HCT116 (cell line): ENCODE measurements around the gene VPS35L. TPM values are rescaled to one million over a fixed set of nuclear protein-coding genes. Genes with fewer than 3 reads are reported as not detected.

ENCODE experiments used
- ATAC-seq: fragments of 200-7000 bp; cut with Tn5 transposase; 2 replicates; pipeline ENCODE4 v1.9.1; 2020; ENCODE audit warnings: mild to moderate bottlenecking, moderate library complexity
- BruUV-seq: library from RNA; stranded (reverse); fragments of 400-500 nt; replicated peaks from 2 replicates; lab custom pipeline; 2021; lab: Mats Ljungman, UMichigan
- CTCF ChIA-PET: fragments of 300-600 bp; sonication (Branson Sonifier 250); formaldehyde crosslinking; loops from one replicate; lab custom pipeline; 2021; ENCODE audit warnings: antibody characterized with exemption; lab: Charles Lee
- POLR2A ChIA-PET: fragments of 300-600, 350-600 bp; sonication (Branson Sonifier 250); formaldehyde crosslinking; loops from one replicate; lab custom pipeline; 2021; ENCODE audit warnings: antibody characterized with exemption; lab: Charles Lee
- RAD21 ChIA-PET, 2 experiments: fragments of 300-600 bp; sonication (Branson Sonifier 250); formaldehyde crosslinking; loops; one replicate each; lab custom pipeline; 2023; ENCODE audit warnings: low total read pairs in 2 of 2; ENCODE audit not compliant: uncharacterized antibody in 2 of 2, unreplicated experiment in 2 of 2, low non-redundant PET in 1 of 2; lab: Charles Lee
- DNase-seq: peaks from one replicate; pipeline ENCODE4 v3.0.0-alpha.2; 2010; ENCODE audit warnings: low read depth, low spot score
- H2AFZ ChIP-seq: fragments of 200-600 bp; shearing (Covaris generic), sonication (generic); 2 replicates; pipeline ENCODE4 v1.6.1; 2017; ENCODE audit warnings: low read depth, mixed run types, mixed read lengths, antibody characterized with exemption, low read length; ENCODE audit not compliant: poor library complexity, severe bottlenecking
- H3K27ac ChIP-seq: 2 replicates; pipeline ENCODE4 v1.5.1; 2012; ENCODE audit warnings: low read depth, low read length
- H3K27me3 ChIP-seq: fragments of 200-600 bp; sonication (generic); 2 replicates; pipeline ENCODE4 v1.6.1; 2016; ENCODE audit warnings: mixed run types, low read length, mixed read lengths; ENCODE audit not compliant: insufficient read depth
- H3K36me3 ChIP-seq, 2 experiments: fragments of 200-500 bp in 1 of 2; fragments of 200-600 bp in 1 of 2; sonication (Bioruptor generic) in 1 of 2; sonication (generic) in 1 of 2; 2 replicates each; pipeline versions ENCODE4 v1.5.1 to v1.6.1; 2014 to 2016; ENCODE audit warnings: low read length in 2 of 2, inconsistent platforms in 1 of 2, mixed read lengths in 1 of 2, mixed run types in 1 of 2; ENCODE audit not compliant: insufficient read depth in 2 of 2, control insufficient read depth in 1 of 2
- H3K4me1 ChIP-seq, 2 experiments: fragments of 200-600 bp in 1 of 2; sonication (generic) in 1 of 2; 2 replicates each; pipeline versions ENCODE4 v1.5.1 to v1.6.1; 2012 to 2017; ENCODE audit warnings: low read length in 2 of 2, inconsistent platforms in 1 of 2, mild to moderate bottlenecking in 1 of 2, mixed read lengths in 1 of 2, mixed run types in 1 of 2, moderate library complexity in 1 of 2; ENCODE audit not compliant: insufficient read depth in 2 of 2, control insufficient read depth in 1 of 2
- H3K4me2 ChIP-seq: fragments of 200-600 bp; sonication (generic); 2 replicates; pipeline ENCODE4 v1.6.1; 2017; ENCODE audit warnings: mixed run types, low read length, mixed read lengths
- H3K4me3 ChIP-seq, 2 experiments: fragments of 200-600 bp in 1 of 2; sonication (generic) in 1 of 2; replicated peaks in 1 of 2; 2 replicates each; pipeline ENCODE4 v1.5.1; 2011 to 2016; ENCODE audit warnings: low read length in 2 of 2, control low read depth in 1 of 2, low read depth in 1 of 2, mild to moderate bottlenecking in 1 of 2, mixed read lengths in 1 of 2, mixed run types in 1 of 2
- H3K79me2 ChIP-seq: fragments of 200-600 bp; sonication (generic); 2 replicates; pipeline ENCODE4 v1.6.1; 2017; ENCODE audit warnings: mild to moderate bottlenecking, mixed run types, low read length, moderate library complexity, mixed read lengths; ENCODE audit not compliant: insufficient read depth
- H3K9ac ChIP-seq: fragments of 200-600 bp; sonication (generic); 2 replicates; pipeline ENCODE4 v1.6.1; 2016; ENCODE audit warnings: low read length, mixed read lengths
- H3K9me2 ChIP-seq: fragments of 200-600 bp; sonication (generic), shearing (Covaris generic); 2 replicates; pipeline ENCODE4 v1.6.1; 2017; ENCODE audit warnings: mixed run types, mild to moderate bottlenecking, moderate library complexity; ENCODE audit not compliant: insufficient read depth
- H3K9me3 ChIP-seq, 2 experiments: fragments of 200-500 bp in 1 of 2; fragments of 200-600 bp in 1 of 2; sonication (Bioruptor generic) in 1 of 2; sonication (generic) in 1 of 2; 2 replicates each; pipeline ENCODE4 v1.6.1; 2014 to 2017; ENCODE audit warnings: low read length in 2 of 2, mixed read lengths in 2 of 2, inconsistent platforms in 1 of 2, low read depth in 1 of 2, mild to moderate bottlenecking in 1 of 2, mixed run types in 1 of 2, moderate library complexity in 1 of 2; ENCODE audit not compliant: control insufficient read depth in 1 of 2, insufficient read depth in 1 of 2
- H4K20me1 ChIP-seq: fragments of 200-600 bp; sonication (generic), shearing (Covaris generic); 2 replicates; pipeline ENCODE4 v1.6.1; 2017; ENCODE audit warnings: mixed run types, mild to moderate bottlenecking, moderate library complexity; ENCODE audit not compliant: insufficient read depth
- CBX3 ChIP-seq: IDR thresholded peaks from 2 replicates; pipeline ENCODE4 v1.6.1; 2012; ENCODE audit warnings: low read depth
- EGR1 ChIP-seq: IDR thresholded peaks from 2 replicates; pipeline ENCODE4 v1.6.1; 2012; ENCODE audit warnings: low read depth
- EZH2phosphoT487 ChIP-seq: fragments of 200-600 bp; IDR thresholded peaks from 2 replicates; pipeline ENCODE4 v1.6.1; 2018; ENCODE audit warnings: antibody characterized with exemption, borderline replicate concordance
- POLR2A ChIP-seq: IDR thresholded peaks from 2 replicates; pipeline ENCODE4 v1.7.0; 2011; ENCODE audit warnings: borderline replicate concordance; ENCODE audit not compliant: insufficient read depth, insufficient read length; ENCODE audit errors: extremely low read depth
- SP1 ChIP-seq: IDR thresholded peaks from 2 replicates; pipeline ENCODE4 v1.6.1; 2012; ENCODE audit warnings: low read depth
- YY1 ChIP-seq: IDR thresholded peaks from 2 replicates; pipeline ENCODE4 v1.6.1; 2011; ENCODE audit warnings: low read length, low read depth, moderate library complexity, mild to moderate bottlenecking; ENCODE audit not compliant: insufficient replicate concordance; ENCODE audit errors: extremely low read depth
- ZNF274 ChIP-seq: fragments of 200-500 bp; sonication (Bioruptor generic); IDR thresholded peaks from 2 replicates; pipeline ENCODE4 v1.6.1; 2014; ENCODE audit warnings: mild to moderate bottlenecking, low read depth, low read length, inconsistent platforms
- intact Hi-C: fragments of 100-400 bp; cut with micrococcal nuclease; formaldehyde crosslinking; loops from 2 replicates; pipeline ENCODE4 v1.10.0; 2022
- total RNA-seq: library from RNA; stranded (reverse); gene quantifications from one replicate; pipeline ENCODE4 v1.2.1, GENCODE V29; 2021; ENCODE audit not compliant: unreplicated experiment
- TF ChIP-seq, protein P1 (sequence below): IDR thresholded peaks from 2 replicates; pipeline ENCODE4 v1.6.1; 2011; ENCODE audit warnings: mild to moderate bottlenecking, low read length, moderate library complexity; ENCODE audit not compliant: insufficient replicate concordance; ENCODE audit errors: extremely low read depth

The VPS35L gene
- total RNA-seq, 1 experiment from 2014 or later: 21.4 TPM

DNA sequence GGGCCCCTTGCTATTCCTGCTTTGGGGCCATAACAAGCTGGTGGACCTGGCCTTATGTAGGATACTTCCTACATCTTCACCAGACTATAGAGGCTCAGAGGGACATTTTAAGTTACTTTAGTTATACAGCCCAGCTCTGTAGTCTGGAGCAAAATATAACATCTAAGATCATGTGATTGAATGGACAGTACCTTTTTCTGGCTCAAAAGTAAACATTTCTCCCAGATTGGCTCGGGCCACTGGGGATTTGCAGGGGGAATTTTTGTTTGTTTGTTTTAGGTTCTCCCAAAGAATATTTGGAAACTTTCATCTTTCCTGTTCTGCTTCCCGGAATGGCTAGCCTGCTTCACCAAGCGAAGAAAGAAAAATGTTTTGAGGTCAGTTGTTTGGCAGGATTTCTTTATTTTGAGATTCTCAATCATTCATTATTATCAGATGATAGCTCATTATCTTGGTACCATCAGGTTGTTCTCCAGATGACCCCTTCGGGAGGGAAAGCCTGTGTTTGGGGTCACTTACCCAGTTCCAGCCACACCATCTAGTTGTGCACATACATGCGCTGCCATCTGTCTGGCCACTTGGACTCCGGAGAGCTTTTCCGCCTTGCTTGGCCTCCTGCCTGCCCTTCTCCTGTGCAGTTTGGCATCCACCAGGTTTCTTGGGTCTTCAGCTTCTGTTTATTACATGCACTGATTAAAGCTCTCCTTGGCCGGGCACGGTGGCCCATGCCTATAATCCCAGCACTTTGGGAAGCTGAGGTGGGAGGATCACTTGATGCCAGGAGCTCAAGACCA, 179.8 kb downstream of the VPS35L start:
- intact Hi-C loops: no loop called here
- Histone ChIP-seq H3K27ac (no peak overlapping the region), H3K27me3 (no peaks in the 10 kb centered on the region), H2AFZ (no peak overlapping the region), H3K4me3 (no peak overlapping the region), H3K4me2 (no peak overlapping the region), H3K9me3 (no peaks in the 10 kb centered on the region), H3K79me2 (no peaks in the 10 kb centered on the region), H3K9me2 (no peaks in the 10 kb centered on the region), H3K9ac (no peak overlapping the region), H4K20me1 (no peaks in the 10 kb centered on the region), H3K4me1 (no peaks in the 10 kb centered on the region), H3K36me3 (peaks cover 0 to 6% of the 10 kb centered on the region in 2 experiments; a peak in 1 of 4 replicates)
- BruUV-seq: no TSS peak
- ChIA-PET POLR2A (no interaction called here), CTCF (no interaction called here), RAD21 (no interaction called here)
- no peak for ATAC-seq
- no peak for DNase-seq
- TF ChIP-seq SP1 (no peak), EGR1 (no peak), EZH2phosphoT487 (no peak), YY1 (no peak), POLR2A (no peak)

DNA sequence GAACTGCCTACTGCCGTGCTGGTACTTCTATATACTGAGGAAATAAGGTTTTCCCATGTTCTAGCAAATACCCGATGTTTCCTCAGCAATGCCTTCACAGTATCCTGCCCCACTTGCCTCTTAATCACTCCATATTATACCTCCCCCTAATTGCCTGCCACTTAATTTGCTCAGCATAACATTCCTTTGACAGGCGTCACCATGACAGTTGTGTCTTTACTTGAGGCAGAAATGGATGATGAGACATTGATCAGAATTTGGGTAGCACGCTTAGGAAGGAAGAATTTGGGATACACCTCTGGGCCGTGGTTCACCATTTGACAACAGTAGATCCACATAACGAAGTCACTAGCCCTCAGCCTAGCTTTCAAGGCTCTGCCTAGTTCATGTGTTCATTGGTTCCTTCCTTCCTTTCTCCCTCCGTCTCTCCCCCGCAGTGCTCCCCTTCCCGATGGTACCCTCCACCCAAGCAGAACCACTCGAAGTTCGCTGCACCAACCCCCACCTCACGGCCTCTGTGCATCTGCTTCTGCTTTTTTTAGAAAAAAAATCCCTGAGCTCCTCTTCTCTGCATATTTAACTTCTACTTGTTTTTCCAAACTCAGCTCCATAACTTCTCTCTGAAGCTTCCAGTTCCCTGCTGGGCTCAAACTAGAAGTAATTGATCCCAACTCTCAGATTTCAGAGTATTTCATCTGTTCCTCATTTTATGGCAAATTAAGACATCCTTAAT, 182.0 kb downstream of the VPS35L start:
- ChIA-PET POLR2A (no interaction called here), RAD21 (no interaction called here), CTCF (no interaction called here)
- intact Hi-C loops: no loop called here
- Histone ChIP-seq H3K4me3 (no peak overlapping the region), H3K27ac (no peak overlapping the region), H3K4me1 (no peaks in the 10 kb centered on the region), H3K27me3 (no peaks in the 10 kb centered on the region), H3K9me2 (no peaks in the 10 kb centered on the region), H3K4me2 (no peak overlapping the region), H4K20me1 (no peaks in the 10 kb centered on the region), H3K9me3 (no peaks in the 10 kb centered on the region), H3K9ac (no peak overlapping the region), H2AFZ (no peak overlapping the region), H3K79me2 (no peaks in the 10 kb centered on the region), H3K36me3 (peaks cover 0 to 6% of the 10 kb centered on the region in 2 experiments; a peak in 1 of 4 replicates)
- ATAC-seq: no peak
- BruUV-seq: no TSS peak
- TF ChIP-seq ZNF274 (no peak), EZH2phosphoT487 (no peak), EGR1 (no peak), CBX3 (no peak)
- TF ChIP-seq, protein P1, sequence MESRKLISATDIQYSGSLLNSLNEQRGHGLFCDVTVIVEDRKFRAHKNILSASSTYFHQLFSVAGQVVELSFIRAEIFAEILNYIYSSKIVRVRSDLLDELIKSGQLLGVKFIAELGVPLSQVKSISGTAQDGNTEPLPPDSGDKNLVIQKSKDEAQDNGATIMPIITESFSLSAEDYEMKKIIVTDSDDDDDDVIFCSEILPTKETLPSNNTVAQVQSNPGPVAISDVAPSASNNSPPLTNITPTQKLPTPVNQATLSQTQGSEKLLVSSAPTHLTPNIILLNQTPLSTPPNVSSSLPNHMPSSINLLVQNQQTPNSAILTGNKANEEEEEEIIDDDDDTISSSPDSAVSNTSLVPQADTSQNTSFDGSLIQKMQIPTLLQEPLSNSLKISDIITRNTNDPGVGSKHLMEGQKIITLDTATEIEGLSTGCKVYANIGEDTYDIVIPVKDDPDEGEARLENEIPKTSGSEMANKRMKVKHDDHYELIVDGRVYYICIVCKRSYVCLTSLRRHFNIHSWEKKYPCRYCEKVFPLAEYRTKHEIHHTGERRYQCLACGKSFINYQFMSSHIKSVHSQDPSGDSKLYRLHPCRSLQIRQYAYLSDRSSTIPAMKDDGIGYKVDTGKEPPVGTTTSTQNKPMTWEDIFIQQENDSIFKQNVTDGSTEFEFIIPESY: no peak
- DNase-seq: no peak
